CD1c-positive myeloid dendritic cell (primary cell): Measurements from ENCODE around the gene ADORA1.
A peak's percentile ranks its signal among the peaks of the same experiment; 100 is the strongest.

Experiments used
- DNase-seq: peaks from one replicate; pipeline ENCODE4 v3.0.0-alpha.2; 2016; ENCODE audit errors: extremely low spot score

ADORA1 gene

DNA sequence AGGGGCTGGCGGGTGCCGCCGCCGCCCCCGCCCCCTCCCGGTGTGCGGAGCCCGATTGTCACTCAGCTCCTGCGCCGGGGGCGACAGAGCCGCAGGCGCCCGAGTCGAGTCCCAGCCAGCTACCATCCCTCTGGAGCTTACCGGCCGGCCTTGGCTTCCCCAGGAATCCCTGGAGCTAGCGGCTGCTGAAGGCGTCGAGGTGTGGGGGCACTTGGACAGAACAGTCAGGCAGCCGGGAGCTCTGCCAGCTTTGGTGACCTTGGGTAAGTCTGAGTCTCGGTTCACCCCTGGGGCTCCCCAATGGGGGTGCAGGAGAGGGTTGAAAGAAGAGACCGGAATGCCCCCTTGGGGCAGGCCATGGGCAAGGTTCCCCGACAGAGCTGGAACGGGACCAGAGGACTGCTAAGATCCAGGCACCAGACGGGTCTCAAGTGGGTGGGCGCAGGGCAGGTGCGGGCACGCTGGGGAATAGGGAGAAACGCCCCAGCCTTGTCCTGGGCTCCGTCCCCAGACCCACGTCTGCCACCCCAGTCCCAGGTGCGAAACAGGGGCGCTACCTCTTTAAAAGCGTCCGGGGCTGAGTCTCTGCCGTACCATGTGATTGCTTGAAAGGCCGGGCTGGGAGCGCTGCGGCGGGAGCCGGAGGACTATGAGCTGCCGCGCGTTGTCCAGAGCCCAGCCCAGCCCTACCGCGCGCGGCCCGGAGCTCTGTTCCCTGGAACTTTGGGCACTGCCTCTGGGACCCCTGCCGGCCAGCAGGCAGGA is at the start of gene ADORA1:
TSS of gene ADORA1 (plus strand) at position 61 of the 765 bp plus-strand sequence. CDS start 1,116 bp downstream, outside the sequence.
- peak; percentile 48 for DNase-seq

DNA sequence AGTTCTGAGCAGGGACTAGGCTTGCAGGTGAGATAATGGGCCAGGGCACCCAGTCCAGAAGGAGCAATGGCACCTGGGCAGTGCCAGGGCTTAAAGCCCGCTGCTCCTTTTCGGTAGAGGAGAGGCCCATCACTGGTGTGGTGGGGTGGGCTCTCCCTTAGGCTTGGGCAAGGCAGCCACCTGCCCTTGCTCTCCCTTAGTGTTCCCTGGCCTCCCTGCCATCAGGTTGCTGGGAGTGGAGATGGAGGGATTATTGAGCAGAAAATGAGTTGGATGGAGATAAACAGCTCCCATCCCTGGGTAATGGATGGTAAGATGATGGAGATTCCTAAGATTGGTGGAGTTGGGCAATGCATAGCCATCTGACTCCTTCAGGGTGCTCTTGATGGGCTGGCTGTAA is 49.6 kb upstream of the ADORA1 start:
- DNase-seq = no peak

DNA sequence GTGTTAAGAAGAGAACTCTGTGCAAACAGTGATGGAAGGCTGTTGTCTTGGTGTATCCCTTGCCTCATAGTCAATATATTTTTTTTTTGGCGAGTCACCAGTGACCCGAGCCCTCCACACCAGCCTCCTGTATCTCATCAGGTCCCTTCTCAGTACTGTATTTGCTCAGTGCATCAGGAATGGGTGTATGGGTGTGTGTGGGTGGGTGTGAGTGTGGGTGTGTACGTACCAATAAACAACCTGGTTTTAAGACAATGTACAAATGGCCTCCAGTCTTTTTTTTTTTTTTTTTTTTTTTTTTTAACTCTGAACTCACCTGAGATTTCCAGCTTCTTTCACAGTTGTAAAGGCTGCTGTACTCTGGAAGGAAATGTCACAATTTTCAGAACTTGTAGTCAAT is 49.0 kb upstream of the ADORA1 start:
- DNase-seq = no peak

DNA sequence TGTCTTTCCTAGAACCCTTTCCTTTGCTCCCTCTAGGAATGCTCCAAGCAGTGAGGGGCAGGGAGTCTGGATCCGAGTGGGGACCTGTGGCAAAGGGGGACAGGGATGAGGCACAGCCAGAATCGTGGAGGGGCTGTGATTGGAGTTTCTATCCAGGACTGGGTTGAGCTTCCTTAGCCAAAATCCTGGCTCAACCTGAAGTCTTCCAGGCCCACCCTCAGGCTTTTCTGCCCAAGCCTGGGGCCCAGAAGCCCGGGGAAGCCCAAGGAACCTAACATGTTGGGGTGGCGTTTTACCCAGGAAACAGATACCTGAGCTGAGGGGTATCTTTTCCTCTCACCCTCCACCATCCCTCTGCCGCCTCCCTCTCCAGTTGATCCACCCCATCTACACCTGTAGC is 47.1 kb upstream of the ADORA1 start:
- no peak for DNase-seq

- no peak for DNase-seq
Measured at GRCh38 chr1:203081465-203082230, 45.9 kb upstream of the ADORA1 start.

DNA sequence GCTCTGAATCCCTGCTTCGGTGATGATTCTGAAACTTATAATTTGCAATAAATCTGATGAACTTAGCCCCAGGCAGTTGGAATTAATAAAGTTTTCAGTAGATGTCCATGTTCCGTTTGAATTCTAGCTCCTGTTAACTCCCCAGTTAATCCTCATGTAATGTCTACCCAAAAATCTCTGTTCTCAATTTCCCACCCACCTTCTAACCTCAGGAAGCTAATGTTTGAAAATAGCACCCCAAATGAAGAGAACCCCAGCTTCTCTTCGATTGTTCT is 45.4 kb upstream of the ADORA1 start:
- no peak for DNase-seq

DNA sequence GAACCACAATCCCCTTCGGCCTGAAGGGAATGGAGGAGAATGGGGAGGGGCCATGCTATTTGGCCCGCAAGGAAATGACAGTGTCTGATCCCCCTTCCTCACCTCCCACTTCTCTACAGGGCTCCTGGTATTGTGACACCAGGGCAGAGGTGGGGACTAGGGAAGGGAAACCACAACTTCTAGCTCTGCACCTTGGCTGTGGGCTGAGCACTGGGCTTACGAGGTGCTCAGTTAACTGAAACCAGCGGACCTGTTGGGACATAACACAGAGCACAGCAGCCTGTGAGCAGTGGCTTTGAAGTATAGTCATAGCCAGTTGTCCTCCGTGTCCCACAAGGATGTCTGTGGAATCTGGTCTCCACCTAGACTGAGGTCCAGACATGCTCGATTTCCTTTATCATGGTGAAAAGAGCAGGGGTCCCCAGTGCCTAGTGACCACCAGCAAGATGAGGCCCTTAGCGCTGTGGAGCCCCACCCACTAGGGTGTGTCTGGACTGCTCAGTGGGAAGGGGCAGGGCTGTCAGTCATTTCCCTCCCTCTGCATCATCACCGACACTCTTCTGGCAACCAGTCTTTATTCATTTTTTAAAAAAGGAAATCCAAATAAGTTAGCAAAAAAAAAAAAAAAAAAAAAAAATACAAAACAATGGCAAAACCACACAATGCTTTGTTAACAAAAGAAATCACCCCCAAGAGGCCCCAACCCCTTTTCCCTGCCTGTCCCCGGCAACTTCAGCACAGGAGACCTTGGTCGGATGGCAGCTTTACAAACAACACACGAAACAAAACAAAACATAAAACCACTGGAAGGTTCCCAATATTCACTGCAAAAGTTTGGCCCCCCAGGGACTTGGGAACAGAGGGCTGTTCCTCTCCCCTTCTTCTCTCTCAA is 44.7 kb upstream of the ADORA1 start:
- DNase-seq = peak; percentile 82

DNA sequence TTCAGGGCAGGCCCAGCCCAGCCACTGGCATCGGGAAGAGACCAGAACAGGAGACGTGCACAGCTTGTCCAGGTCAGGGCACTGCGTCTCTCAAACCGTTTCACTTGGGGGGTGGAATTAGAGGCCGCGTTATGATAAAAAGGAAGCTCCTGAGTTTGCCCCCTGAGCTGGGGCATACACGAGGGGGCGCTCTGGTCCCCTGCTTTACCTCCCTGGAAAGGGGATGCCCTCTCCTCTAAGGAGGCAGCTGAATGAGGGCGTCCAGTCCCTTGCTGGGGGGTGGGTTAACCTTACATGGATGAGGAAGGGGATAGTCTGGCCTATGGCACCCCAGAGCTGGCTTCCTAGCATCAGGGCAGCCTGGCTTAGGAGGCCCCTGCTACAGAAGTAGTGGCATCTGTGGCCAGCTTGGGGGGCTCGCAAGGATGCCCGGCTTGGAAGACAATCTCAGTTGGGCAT is 44.0 kb upstream of the ADORA1 start:
- DNase-seq = no peak

DNA sequence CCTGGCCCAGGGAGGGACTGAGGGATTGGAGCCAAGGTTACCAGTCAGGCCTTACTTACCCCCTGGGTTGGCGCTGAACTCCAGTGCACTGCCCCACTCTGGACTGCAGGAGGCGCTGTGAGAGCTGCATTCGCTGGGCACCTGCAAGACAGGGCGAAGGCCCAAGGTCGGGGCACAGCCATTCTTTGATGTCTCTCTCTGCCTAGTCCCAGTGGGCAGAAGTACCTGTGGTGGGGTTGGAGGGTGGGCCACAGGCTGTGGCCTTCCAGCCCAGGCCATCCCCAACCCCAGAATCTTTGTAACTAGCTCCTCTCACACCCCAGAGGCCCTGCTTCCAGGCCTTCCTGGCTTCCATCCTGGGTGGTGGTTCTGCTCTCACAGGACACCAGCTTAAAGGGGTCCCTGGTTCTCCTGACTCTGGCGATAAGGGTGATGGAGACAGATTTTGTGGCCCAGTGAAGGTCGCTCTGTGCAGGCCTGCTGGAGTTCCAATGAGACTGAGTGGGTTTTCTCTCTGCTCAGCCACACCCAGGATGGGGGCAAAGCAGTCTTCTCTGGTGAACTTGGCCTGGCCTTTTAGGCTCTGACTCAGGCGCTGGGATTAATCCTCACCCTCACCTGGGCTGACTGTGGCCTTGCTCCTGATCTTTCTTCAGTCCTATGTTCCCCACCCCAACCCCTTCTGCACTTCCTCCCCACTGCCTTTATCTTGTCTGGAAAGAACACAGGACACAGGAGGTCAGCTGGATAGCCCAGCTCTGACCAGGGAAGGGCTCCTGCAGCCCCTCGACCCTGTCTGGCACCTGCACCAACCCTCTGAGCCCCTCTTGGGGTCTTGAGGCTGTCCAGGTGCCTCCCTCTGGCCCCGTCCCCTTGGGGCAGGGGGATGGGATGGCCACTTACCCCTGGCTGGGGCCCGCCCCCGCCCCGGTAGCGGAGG is 42.7 kb upstream of the ADORA1 start:
- DNase-seq = peak; percentile 38

GRCh38 chr1:203085528-203086406 is 41.8 kb upstream of the ADORA1 start, which contains the start of gene MYOG:
TSS of gene MYOG (minus strand) at chr1:203086012. CDS start at chr1:203085961, 51 bp downstream.
- DNase-seq = no peak

GRCh38 chr1:203086992-203087763 is 40.3 kb upstream of the ADORA1 start:
- DNase-seq = no peak

GRCh38 chr1:203088441-203088840 is 39.1 kb upstream of the ADORA1 start:
- no peak for DNase-seq

DNA sequence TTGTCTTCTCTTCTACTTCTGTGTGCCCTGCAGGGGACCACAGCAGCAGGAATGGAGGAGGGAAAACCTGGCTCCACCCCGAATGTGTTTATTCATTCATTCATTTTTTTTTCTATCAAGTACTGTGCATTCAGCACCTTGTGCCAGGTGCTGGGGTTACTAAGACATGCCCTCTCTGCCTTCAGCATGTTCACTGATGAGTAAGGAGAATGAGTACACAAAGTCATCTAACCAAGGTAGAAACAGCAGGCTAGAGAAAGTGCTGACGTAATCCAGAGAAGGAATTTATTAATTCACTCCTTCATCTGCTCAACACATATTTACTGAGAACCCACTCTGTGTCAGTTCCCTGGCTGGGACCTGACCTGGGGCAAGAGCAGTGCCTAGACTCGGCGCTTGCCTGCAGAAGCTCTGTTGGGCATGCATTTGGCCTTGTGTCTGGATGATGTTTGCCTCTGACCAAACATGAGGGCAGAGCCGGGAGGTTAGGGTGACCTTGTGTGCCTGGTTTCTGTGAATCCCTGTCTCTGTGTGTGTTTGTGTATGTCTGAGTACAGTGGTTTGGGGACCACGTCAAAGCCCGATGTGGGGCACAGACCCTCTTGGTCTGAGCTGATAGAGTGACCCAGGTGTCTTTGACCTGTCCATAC is 38.4 kb upstream of the ADORA1 start:
- DNase-seq = no peak

- no peak for DNase-seq
Measured at GRCh38 chr1:203089651-203090045, 37.9 kb upstream of the ADORA1 start.

- DNase-seq = peak; percentile 21
Measured at GRCh38 chr1:203090421-203091198, 36.9 kb upstream of the ADORA1 start.

- no peak for DNase-seq
Measured at GRCh38 chr1:203091199-203091477, 36.4 kb upstream of the ADORA1 start.

GRCh38 chr1:203091761-203092330 is 35.7 kb upstream of the ADORA1 start:
- no peak for DNase-seq
